GM12892 (cell line): ENCODE measurements around the gene FCN1. TPM values are rescaled to one million over a fixed set of nuclear protein-coding genes. Genes with fewer than 3 reads are reported as not detected.

Source experiments
- DNase-seq: peaks from one replicate; pipeline ENCODE4 v3.0.0; 2011; ENCODE audit not compliant: insufficient read length
- FAIRE-seq: peaks from 2 replicates; lab custom pipeline; 2011; peaks lifted over from hg19 to GRCh38; lab: Jason Lieb, UNC
- POLR2A ChIP-seq: IDR thresholded peaks from 2 replicates; pipeline ENCODE4 v1.6.1; 2011; ENCODE audit warnings: low read depth, low read length, control low read depth
- POLR2AphosphoS5 ChIP-seq: IDR thresholded peaks from 2 replicates; pipeline ENCODE4 v1.6.1; 2011; ENCODE audit warnings: low read depth, low read length, control low read depth
- TAF1 ChIP-seq: IDR thresholded peaks from 2 replicates; pipeline ENCODE4 v1.6.1; 2011; ENCODE audit warnings: low read depth, mild to moderate bottlenecking, control low read depth, low read length, borderline replicate concordance
- polyA plus RNA-seq: library from polyadenylated mRNA; unstranded; fragments of >200 nt; gene quantifications from one replicate; pipeline ENCODE4 v1.2.1, GENCODE V29; 2012; ENCODE audit warnings: missing spikeins, inconsistent platforms; ENCODE audit not compliant: missing spikeins

The FCN1 gene
- not detected for polyA plus RNA-seq

- no peak for TF ChIP-seq TAF1
- no peak for TF ChIP-seq POLR2A
- TF ChIP-seq POLR2AphosphoS5 = no peak
- FAIRE-seq (no peak), DNase-seq (no peak)
Observed at GRCh38 chr9:134917431-134918373, at the start of gene FCN1. TSS of gene FCN1 (minus strand) at chr9:134917912. CDS start at chr9:134917871, 41 bp downstream.

GRCh38 chr9:134966697-134967546, 49.2 kb upstream of the FCN1 start:
- DNase-seq (no peak), FAIRE-seq (no peak)
- TF ChIP-seq TAF1 (no peak), POLR2AphosphoS5 (no peak), POLR2A (no peak)

- TF ChIP-seq POLR2AphosphoS5 = no peak
- no peak for DNase-seq
- FAIRE-seq = no peak
Observed at GRCh38 chr9:134966270-134966669, 48.6 kb upstream of the FCN1 start.

- FAIRE-seq = no peak
- TF ChIP-seq POLR2A (no peak), TAF1 (no peak), POLR2AphosphoS5 (no peak)
- DNase-seq = no peak
Observed at GRCh38 chr9:134965851-134966250, 48.1 kb upstream of the FCN1 start.

- DNase-seq = no peak
- no peak for FAIRE-seq
- TF ChIP-seq TAF1 = no peak
- no peak for TF ChIP-seq POLR2A
- TF ChIP-seq POLR2AphosphoS5 = no peak
Observed at GRCh38 chr9:134965411-134965810, 47.7 kb upstream of the FCN1 start.

- FAIRE-seq (no peak), DNase-seq (no peak)
Observed at GRCh38 chr9:134964271-134965055, 46.8 kb upstream of the FCN1 start.

GRCh38 chr9:134963546-134963945, 45.8 kb upstream of the FCN1 start:
- FAIRE-seq (no peak), DNase-seq (no peak)
- TF ChIP-seq TAF1 = no peak

More at GRCh38 chr9:134964271-134965055, 46.8 kb upstream of the FCN1 start:
- TF ChIP-seq POLR2A = no peak
- no peak for TF ChIP-seq POLR2AphosphoS5
- no peak for TF ChIP-seq TAF1

GRCh38 chr9:134962973-134963364, 45.3 kb upstream of the FCN1 start:
- FAIRE-seq (no peak), DNase-seq (no peak)
- TF ChIP-seq POLR2AphosphoS5 = no peak
- no peak for TF ChIP-seq POLR2A
- TF ChIP-seq TAF1 = no peak

GRCh38 chr9:134962065-134962972, 44.6 kb upstream of the FCN1 start:
- FAIRE-seq = no peak
- no peak for DNase-seq
- TF ChIP-seq POLR2A (no peak), POLR2AphosphoS5 (no peak), TAF1 (no peak)

GRCh38 chr9:134961331-134962064, 43.8 kb upstream of the FCN1 start:
- TF ChIP-seq POLR2AphosphoS5 (no peak), POLR2A (no peak), TAF1 (no peak)
- FAIRE-seq (no peak), DNase-seq (no peak)
